ENCODE measurements around the gene FXYD7.
A peak's percentile ranks its signal among the peaks of the same experiment; 100 is the strongest.

The FXYD7 gene

DNA sequence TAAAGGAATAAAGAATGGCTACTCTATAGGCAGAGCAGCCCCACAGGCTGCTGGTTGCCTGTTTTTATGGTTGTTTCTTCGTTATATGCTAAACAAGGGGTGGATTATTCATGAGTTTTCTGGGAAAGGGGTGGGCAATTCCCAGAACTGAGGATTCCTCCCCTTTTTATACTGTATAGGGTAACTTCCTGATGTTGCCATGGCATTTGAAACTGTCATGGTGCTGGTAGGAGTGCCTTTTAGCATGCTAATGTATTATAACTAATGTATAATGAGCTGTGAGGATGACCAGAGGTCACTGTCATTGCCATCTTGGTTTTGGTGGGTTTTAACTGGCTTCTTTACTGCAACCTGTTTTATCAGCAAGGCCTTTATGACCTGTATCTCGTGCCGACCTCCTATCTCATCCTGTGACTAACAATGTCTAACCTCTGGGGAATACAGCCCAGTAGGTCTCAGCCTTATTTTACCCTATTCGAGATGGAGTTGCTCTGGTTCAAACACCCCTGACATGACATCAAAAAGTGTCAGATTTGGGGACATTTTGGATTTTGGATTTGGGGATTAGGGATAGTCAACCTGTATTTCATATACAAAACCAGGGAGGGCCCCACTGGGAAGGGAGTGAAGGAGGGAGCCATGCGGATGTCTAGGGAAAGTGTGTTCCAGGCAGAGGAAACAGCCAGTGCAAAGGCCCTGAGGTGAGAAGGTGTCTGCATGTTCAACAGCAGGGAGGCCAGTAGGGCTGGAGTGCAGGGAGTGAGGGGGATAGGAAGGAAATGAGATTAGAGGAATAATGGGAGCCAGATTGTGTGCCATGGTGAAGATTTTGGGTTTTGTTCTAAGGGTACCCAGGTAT is 22.4 kb downstream of the FXYD7 start:
- Histone ChIP-seq H3K9me3 (ENCODE audit: control insufficient read depth, low read length) (peaks cover 10% of the 10 kb centered on the region), H3K36me3 (ENCODE audit: control insufficient read depth, insufficient read depth, low read length) (peaks cover 89% of the 10 kb centered on the region), H3K27ac (ENCODE audit: insufficient read depth, low read length, poor library complexity, severe bottlenecking) (no peak overlapping the region), H3K27me3 (replicated peaks; ENCODE audit: control insufficient read depth, insufficient read depth, low read length, poor library complexity, severe bottlenecking) (no peaks in the 10 kb centered on the region), H3K4me3 (ENCODE audit: insufficient read depth, low read depth, low read length, poor library complexity, severe bottlenecking) (no peak overlapping the region), H3K4me1 (ENCODE audit: control insufficient read depth, insufficient read depth, low read length, poor library complexity, severe bottlenecking) (peaks cover 18% of the 10 kb centered on the region)
- DNase-seq, result no peak

DNA sequence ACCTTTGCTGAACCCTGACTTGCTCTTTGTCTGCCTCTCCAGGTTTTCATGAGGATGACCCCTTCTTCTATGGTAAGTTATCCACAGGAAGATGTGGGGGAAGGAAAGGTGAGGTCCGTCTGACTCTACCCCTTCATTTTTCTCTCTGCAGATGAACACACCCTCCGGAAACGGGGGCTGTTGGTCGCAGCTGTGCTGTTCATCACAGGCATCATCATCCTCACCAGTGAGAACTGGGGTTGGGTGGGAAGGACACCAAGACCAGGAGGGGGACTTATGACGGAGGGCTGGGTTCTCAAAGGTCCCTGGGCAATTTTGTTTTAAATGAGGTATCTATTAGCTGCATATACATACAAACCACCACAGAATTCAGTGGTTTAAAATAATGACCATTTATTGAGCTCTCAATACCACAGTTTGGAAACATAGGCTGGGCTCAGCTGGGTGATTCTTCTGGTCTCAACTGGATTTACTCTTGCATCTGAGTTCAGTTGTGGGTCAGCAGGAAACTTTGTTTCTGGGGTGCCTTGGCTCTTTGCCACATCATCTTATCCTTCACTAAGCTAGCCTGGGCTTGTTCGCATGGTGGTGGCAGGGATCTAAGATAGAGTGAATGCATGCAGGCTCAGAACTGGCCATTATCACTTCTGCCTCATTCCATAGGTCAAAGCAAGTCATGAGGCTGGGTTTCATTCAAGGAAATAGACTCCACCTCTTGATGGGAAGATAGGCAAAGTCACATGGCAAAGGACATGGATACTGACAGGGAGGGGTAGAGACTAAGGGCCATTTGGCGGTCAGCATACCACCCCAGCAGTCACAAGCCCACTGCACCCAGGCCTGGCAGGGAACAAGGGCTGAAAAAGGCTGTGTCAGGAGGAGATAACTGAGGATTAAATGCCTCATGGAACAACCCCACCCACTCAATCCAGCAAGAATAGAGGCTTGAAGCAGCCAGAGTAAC is 23.3 kb downstream of the FXYD7 start:
- DNase-seq, result no peak

DNA sequence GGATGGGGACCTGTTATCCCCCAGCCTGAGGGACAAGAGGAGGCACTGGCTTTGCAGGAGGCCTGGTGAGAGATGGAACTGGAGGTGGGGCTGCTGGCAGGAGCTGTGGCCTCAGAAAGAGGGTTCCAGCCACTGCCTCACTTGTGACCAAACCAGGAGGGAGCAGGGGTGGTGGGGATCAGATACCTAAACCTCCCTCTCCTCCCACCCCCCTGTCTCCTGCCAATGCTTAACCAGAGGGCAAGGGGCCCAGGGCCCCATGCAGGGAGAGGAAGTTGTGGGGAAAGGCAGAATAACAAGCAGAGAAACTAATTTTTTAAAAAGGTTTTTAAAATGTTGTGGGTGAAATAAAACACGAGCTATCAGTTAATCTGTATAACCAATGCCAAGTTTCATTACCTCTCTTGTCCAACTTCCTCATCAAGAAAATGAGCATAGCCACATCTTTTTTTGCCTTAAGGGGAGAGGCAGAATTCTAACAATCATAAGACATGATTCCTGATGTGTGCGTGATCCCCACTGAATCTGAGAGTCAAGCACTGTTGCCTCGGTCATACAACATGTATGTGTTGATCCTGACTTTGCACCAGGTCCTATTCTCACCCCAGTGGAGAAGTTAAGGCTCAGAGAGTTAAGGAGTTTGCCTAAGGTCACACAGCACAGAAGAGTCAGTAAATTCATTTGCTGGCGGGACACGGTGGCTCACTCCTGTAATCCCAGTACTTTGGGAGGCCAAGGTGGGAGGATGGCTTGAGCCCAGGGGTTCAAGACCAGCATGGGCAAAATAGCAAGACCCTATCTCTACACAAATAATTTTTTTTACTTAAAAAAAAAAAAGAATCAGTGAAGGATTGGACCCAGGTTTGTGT is 24.4 kb downstream of the FXYD7 start:
- peak overlapping the region; percentile 29 for H3K27ac ChIP-seq (ENCODE audit: insufficient read depth, low read length, poor library complexity, severe bottlenecking)
- no peak overlapping the region for H3K4me3 ChIP-seq (ENCODE audit: insufficient read depth, low read depth, low read length, poor library complexity, severe bottlenecking)
- no peaks in the 10 kb centered on the region for H3K27me3 ChIP-seq (replicated peaks; ENCODE audit: control insufficient read depth, insufficient read depth, low read length, poor library complexity, severe bottlenecking)
- H3K9me3 ChIP-seq (ENCODE audit: control insufficient read depth, low read length), result peaks cover 10% of the 10 kb centered on the region
- DNase-seq, result no peak
- H3K36me3 ChIP-seq (ENCODE audit: control insufficient read depth, insufficient read depth, low read length), result peaks cover 73% of the 10 kb centered on the region
- peaks cover 25% of the 10 kb centered on the region for H3K4me1 ChIP-seq (ENCODE audit: control insufficient read depth, insufficient read depth, low read length, poor library complexity, severe bottlenecking)

More for the DNA sequence above, 23.3 kb downstream of the FXYD7 start:
- H3K36me3 ChIP-seq (ENCODE audit: control insufficient read depth, insufficient read depth, low read length), result peaks cover 82% of the 10 kb centered on the region
- H3K9me3 ChIP-seq (ENCODE audit: control insufficient read depth, low read length), result peaks cover 10% of the 10 kb centered on the region
- H3K27me3 ChIP-seq (replicated peaks; ENCODE audit: control insufficient read depth, insufficient read depth, low read length, poor library complexity, severe bottlenecking), result no peaks in the 10 kb centered on the region
- H3K4me3 ChIP-seq (ENCODE audit: insufficient read depth, low read depth, low read length, poor library complexity, severe bottlenecking), result no peak overlapping the region
- H3K27ac ChIP-seq (ENCODE audit: insufficient read depth, low read length, poor library complexity, severe bottlenecking), result peak overlapping the region; percentile 29
- peaks cover 18% of the 10 kb centered on the region for H3K4me1 ChIP-seq (ENCODE audit: control insufficient read depth, insufficient read depth, low read length, poor library complexity, severe bottlenecking)

DNA sequence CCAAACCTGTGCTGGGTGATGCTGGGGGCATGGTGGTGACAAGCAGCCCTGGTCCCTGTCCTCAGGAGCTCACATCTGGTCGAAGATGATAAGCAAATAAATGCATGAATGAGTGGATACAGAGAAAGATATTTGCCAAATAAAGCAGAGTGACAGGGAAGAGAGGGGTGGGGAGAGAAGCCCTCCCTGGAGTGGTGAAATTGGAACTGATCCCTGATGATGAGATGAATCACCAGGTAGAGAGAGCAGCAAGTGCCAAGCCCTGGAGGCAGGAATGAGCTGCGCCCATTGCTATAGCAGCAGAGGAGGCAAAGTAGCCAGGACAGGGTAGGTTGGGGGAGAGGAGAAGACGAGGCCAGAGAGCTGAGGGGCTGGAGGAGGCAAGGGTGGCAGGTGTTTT is 25.1 kb downstream of the FXYD7 start:
- peak overlapping the region; percentile 29 for H3K27ac ChIP-seq (ENCODE audit: insufficient read depth, low read length, poor library complexity, severe bottlenecking)
- H3K36me3 ChIP-seq (ENCODE audit: control insufficient read depth, insufficient read depth, low read length), result peaks cover 70% of the 10 kb centered on the region
- H3K27me3 ChIP-seq (replicated peaks; ENCODE audit: control insufficient read depth, insufficient read depth, low read length, poor library complexity, severe bottlenecking), result no peaks in the 10 kb centered on the region
- H3K4me3 ChIP-seq (ENCODE audit: insufficient read depth, low read depth, low read length, poor library complexity, severe bottlenecking), result no peak overlapping the region
- no peak for DNase-seq
- peaks cover 25% of the 10 kb centered on the region for H3K4me1 ChIP-seq (ENCODE audit: control insufficient read depth, insufficient read depth, low read length, poor library complexity, severe bottlenecking)
- peaks cover 10% of the 10 kb centered on the region for H3K9me3 ChIP-seq (ENCODE audit: control insufficient read depth, low read length)

DNA sequence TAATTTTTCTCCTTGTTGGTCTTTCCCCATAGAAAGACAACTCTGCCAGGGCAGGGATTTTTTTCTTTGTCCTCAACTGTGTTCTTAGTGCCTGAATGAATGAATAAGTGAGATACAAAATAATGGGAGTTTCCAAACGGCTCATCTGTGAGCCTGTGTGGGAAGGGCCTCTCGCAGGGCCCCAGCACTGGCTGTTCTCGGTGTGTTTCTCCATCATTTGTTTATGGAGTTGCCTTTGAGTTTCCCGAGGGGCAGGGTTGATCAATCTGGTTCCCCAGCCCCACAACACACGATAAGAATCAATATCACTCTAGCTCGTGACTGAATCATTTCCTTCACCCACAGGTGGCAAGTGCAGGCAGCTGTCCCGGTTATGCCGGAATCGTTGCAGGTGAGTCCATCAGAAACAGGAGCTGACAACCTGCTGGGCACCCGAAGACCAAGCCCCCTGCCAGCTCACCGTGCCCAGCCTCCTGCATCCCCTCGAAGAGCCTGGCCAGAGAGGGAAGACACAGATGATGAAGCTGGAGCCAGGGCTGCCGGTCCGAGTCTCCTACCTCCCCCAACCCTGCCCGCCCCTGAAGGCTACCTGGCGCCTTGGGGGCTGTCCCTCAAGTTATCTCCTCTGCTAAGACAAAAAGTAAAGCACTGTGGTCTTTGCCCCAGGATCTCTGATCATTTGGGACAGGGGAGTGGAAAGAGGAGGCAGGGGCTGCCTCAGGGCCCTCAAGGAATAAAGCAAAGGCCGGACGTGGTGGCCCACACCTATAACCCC is 26.4 kb downstream of the FXYD7 start:
- Histone ChIP-seq H3K9me3 (ENCODE audit: control insufficient read depth, low read length) (peaks cover 10% of the 10 kb centered on the region), H3K27ac (ENCODE audit: insufficient read depth, low read length, poor library complexity, severe bottlenecking) (peak overlapping the region; percentile 21), H3K36me3 (ENCODE audit: control insufficient read depth, insufficient read depth, low read length) (peaks cover 57% of the 10 kb centered on the region), H3K4me1 (ENCODE audit: control insufficient read depth, insufficient read depth, low read length, poor library complexity, severe bottlenecking) (peaks cover 25% of the 10 kb centered on the region), H3K4me3 (ENCODE audit: insufficient read depth, low read depth, low read length, poor library complexity, severe bottlenecking) (no peak overlapping the region), H3K27me3 (replicated peaks; ENCODE audit: control insufficient read depth, insufficient read depth, low read length, poor library complexity, severe bottlenecking) (no peaks in the 10 kb centered on the region)
- DNase-seq, result no peak

DNA sequence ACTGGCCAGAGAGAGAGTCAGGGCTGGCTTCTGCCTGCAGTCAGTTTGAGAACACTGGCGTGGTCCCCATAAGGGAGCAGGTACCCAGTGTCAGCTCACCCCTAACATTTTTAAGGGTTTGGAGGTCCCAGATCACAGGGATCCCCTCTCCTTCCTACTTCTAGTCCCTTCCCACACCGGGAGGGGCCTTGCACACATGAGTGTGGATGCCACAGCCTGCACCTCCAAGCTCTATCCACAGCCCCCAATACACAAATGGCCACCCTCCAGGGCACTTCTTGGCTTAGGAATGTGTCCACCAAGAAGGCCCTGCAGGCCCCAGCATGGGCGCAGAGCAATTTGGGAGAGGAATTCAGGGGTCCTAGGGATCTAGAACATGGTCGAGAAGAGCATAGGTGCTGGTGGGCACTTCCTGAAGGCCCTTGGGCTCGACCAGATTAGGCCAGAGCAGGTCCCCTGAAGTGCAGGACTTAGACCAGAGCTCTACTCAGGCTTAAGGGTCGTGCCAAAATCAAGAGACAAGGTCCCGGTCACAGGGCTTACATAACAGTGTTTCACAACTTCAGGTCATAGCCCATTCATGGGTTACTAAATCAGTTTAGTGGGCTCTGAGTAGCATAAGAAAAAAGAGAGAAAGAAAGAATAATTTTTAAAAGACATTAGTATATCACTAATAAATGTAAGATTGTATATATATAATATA is 27.5 kb downstream of the FXYD7 start:
- peaks cover 25% of the 10 kb centered on the region for H3K4me1 ChIP-seq (ENCODE audit: control insufficient read depth, insufficient read depth, low read length, poor library complexity, severe bottlenecking)
- peaks cover 8% of the 10 kb centered on the region for H3K9me3 ChIP-seq (ENCODE audit: control insufficient read depth, low read length)
- no peak overlapping the region for H3K4me3 ChIP-seq (ENCODE audit: insufficient read depth, low read depth, low read length, poor library complexity, severe bottlenecking)
- peak overlapping the region; percentile 3 for H3K27ac ChIP-seq (ENCODE audit: insufficient read depth, low read length, poor library complexity, severe bottlenecking)
- H3K36me3 ChIP-seq (ENCODE audit: control insufficient read depth, insufficient read depth, low read length), result peaks cover 46% of the 10 kb centered on the region
- no peak for DNase-seq
- no peaks in the 10 kb centered on the region for H3K27me3 ChIP-seq (replicated peaks; ENCODE audit: control insufficient read depth, insufficient read depth, low read length, poor library complexity, severe bottlenecking)

DNA sequence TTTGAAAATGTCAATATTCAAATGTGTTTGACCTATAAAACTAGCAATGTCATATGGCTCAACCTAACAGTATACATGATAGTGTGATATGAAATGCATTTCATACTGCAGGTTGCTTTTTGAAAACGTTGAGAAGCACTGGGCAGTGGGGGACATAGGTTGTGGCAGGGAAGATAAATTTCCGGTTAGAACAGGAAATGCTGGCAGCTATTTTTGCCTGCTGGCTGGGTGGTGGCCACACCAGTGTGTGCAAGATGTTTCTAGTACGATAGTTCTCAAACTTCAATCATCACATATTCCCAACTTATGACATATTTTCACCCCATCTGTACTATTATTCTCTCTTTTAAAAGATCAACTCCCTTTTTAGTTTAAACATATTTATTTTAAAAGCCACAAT is 28.7 kb downstream of the FXYD7 start:
- no peaks in the 10 kb centered on the region for H3K27me3 ChIP-seq (replicated peaks; ENCODE audit: control insufficient read depth, insufficient read depth, low read length, poor library complexity, severe bottlenecking)
- peaks cover 34% of the 10 kb centered on the region for H3K36me3 ChIP-seq (ENCODE audit: control insufficient read depth, insufficient read depth, low read length)
- no peaks in the 10 kb centered on the region for H3K9me3 ChIP-seq (ENCODE audit: control insufficient read depth, low read length)
- no peak overlapping the region for H3K4me3 ChIP-seq (ENCODE audit: insufficient read depth, low read depth, low read length, poor library complexity, severe bottlenecking)
- H3K27ac ChIP-seq (ENCODE audit: insufficient read depth, low read length, poor library complexity, severe bottlenecking), result no peak overlapping the region
- DNase-seq, result no peak
- peaks cover 25% of the 10 kb centered on the region for H3K4me1 ChIP-seq (ENCODE audit: control insufficient read depth, insufficient read depth, low read length, poor library complexity, severe bottlenecking)

DNA sequence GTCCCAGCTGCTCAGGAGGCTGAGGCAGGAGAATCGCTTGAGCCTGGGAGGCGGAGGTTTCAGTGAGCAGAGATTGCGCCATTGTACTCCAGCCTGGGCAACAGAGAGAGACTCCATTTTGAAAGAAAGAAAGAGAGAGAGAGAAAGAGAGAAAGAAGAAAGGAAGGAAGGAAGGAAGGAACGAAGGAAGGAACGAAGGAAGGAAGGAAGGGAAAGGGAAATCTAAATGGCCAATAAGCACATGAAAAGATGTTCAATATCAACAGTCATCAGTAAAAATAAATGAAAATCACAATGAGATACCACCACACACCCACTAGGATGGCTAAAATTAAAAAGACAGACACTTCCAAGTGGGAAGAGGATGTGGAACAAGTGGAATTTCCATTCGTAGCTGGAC is 31.2 kb downstream of the FXYD7 start:
- DNase-seq, result no peak

More for the DNA sequence above, 31.2 kb downstream of the FXYD7 start:
- H3K27me3 ChIP-seq (replicated peaks; ENCODE audit: control insufficient read depth, insufficient read depth, low read length, poor library complexity, severe bottlenecking), result no peaks in the 10 kb centered on the region
- peaks cover 20% of the 10 kb centered on the region for H3K36me3 ChIP-seq (ENCODE audit: control insufficient read depth, insufficient read depth, low read length)
- H3K9me3 ChIP-seq (ENCODE audit: control insufficient read depth, low read length), result no peaks in the 10 kb centered on the region
- H3K4me3 ChIP-seq (ENCODE audit: insufficient read depth, low read depth, low read length, poor library complexity, severe bottlenecking), result no peak overlapping the region
- H3K4me1 ChIP-seq (ENCODE audit: control insufficient read depth, insufficient read depth, low read length, poor library complexity, severe bottlenecking), result peaks cover 10% of the 10 kb centered on the region
- no peak overlapping the region for H3K27ac ChIP-seq (ENCODE audit: insufficient read depth, low read length, poor library complexity, severe bottlenecking)
